Measurements from ENCODE around the gene STOX2.
"Not testable (repeated sequence)": the region's sequence is repeated elsewhere in the genome, so short reads cannot be mapped to it uniquely, and the experiment has no call there.

Gene STOX2

GRCh38 chr4:183940864-183941263 lies 35.8 kb downstream of the STOX2 start:
- DNase-seq, result no peak

GRCh38 chr4:183941964-183942363 lies 36.9 kb downstream of the STOX2 start:
- no peak for DNase-seq

GRCh38 chr4:183945741-183946140 lies 40.6 kb downstream of the STOX2 start:
- no peak for DNase-seq

- DNase-seq, result no peak
Measured at GRCh38 chr4:183950536-183950935, 45.4 kb downstream of the STOX2 start.

- DNase-seq, result not testable (repeated sequence)
Measured at GRCh38 chr4:183952652-183953051, 47.5 kb downstream of the STOX2 start.

GRCh38 chr4:183959319-183960045 lies 54.4 kb downstream of the STOX2 start:
- DNase-seq, result no peak

GRCh38 chr4:183960046-183960420 lies 54.9 kb downstream of the STOX2 start:
- no peak for DNase-seq

GRCh38 chr4:183960962-183961541 lies 55.9 kb downstream of the STOX2 start:
- no peak for DNase-seq

- DNase-seq, result no peak
Measured at GRCh38 chr4:183961795-183962194, 56.7 kb downstream of the STOX2 start.

GRCh38 chr4:183962419-183962818 lies 57.3 kb downstream of the STOX2 start:
- no peak for DNase-seq

- no peak for DNase-seq
Measured at GRCh38 chr4:183966371-183966770, 61.3 kb downstream of the STOX2 start.

GRCh38 chr4:183967266-183967665 lies 62.2 kb downstream of the STOX2 start:
- DNase-seq, result no peak

- no peak for DNase-seq
Measured at GRCh38 chr4:183968502-183968901, 63.4 kb downstream of the STOX2 start.

GRCh38 chr4:183968931-183969330 lies 63.8 kb downstream of the STOX2 start:
- DNase-seq, result no peak

- no peak for DNase-seq
Measured at GRCh38 chr4:183969596-183969995, 64.5 kb downstream of the STOX2 start.

- DNase-seq, result no peak
Measured at GRCh38 chr4:183971929-183972490, 66.9 kb downstream of the STOX2 start.

GRCh38 chr4:183977707-183978106 lies 72.6 kb downstream of the STOX2 start:
- no peak for DNase-seq

- no peak for DNase-seq
Measured at GRCh38 chr4:183984566-183984965, 79.5 kb downstream of the STOX2 start.

GRCh38 chr4:183985786-183986185 lies 80.7 kb downstream of the STOX2 start:
- no peak for DNase-seq

GRCh38 chr4:183986291-183986970 lies 81.3 kb downstream of the STOX2 start:
- DNase-seq, result no peak

GRCh38 chr4:183986971-183987946 lies 82.2 kb downstream of the STOX2 start:
- DNase-seq, result no peak

GRCh38 chr4:183987987-183988392 lies 82.9 kb downstream of the STOX2 start:
- DNase-seq, result peak; percentile 14

GRCh38 chr4:183988874-183989273 lies 83.8 kb downstream of the STOX2 start:
- DNase-seq, result no peak
